ENCODE measurements around the gene IL13RA1. TPM values are rescaled to one million over a fixed set of nuclear protein-coding genes. Genes with fewer than 3 reads are reported as not detected.
"Not testable (repeated sequence)": the region's sequence is repeated elsewhere in the genome, so short reads cannot be mapped to it uniquely, and the experiment has no call there.

IL13RA1 gene
- polyA plus RNA-seq, 1 donor (not counting 4 experiments of a cell fraction or from before 2014, with no cell fraction given), result 27.8 TPM

DNA sequence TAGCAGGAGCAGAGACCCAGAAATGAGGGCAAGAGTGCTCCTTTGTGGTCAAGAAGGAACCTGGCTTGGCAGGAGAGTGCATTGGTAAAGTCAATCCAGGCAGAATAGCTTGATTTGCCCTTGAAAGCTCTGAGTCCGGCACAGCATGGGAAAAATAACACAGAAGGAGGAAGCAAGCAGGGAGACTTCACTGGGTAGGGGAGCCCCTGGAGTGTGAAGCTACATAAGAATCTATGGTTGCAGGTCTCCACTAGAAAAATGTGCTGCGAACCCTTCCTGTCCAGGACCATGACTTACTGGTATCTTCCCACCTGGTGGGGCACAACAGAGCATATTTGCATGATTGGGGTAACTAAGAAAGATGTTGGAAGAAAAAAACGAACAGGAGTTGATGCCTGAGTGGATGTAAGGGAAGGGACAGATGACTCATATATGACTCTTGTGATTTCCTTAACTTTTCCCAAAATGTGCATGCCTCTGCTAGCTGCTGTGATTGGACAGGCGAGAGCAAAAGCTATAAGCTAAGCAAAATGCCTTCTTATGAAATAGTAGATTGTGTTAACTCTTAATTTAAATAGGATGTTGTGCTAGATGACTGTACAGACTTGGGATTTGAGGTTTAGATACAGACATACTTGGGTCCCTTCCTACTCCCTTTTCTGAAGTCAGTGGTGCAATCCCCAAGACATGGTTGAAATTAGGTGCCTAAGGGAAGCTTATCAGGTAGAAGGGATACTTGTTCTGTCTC lies 3.3 kb downstream of the IL13RA1 start:
- peak overlapping the region; percentile 27 for H3K4me2 ChIP-seq (ENCODE audit: control insufficient read depth, extremely low read depth, insufficient read depth, low read depth, low read length)
- H3K4me3 ChIP-seq (ENCODE audit: control insufficient read depth in 2 of 3, extremely low read depth in 1 of 3, insufficient read depth in 2 of 3, low read depth in 1 of 3, low read length in 3 of 3), result no peak overlapping the region
- TF ChIP-seq, protein P1, sequence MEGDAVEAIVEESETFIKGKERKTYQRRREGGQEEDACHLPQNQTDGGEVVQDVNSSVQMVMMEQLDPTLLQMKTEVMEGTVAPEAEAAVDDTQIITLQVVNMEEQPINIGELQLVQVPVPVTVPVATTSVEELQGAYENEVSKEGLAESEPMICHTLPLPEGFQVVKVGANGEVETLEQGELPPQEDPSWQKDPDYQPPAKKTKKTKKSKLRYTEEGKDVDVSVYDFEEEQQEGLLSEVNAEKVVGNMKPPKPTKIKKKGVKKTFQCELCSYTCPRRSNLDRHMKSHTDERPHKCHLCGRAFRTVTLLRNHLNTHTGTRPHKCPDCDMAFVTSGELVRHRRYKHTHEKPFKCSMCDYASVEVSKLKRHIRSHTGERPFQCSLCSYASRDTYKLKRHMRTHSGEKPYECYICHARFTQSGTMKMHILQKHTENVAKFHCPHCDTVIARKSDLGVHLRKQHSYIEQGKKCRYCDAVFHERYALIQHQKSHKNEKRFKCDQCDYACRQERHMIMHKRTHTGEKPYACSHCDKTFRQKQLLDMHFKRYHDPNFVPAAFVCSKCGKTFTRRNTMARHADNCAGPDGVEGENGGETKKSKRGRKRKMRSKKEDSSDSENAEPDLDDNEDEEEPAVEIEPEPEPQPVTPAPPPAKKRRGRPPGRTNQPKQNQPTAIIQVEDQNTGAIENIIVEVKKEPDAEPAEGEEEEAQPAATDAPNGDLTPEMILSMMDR (optimal IDR thresholded peaks at IDR 0.05 in 1 of 3, IDR thresholded peaks at IDR 0.05 in 1 of 3, conservative IDR thresholded peaks at IDR 0.05 in 1 of 3; ENCODE audit: extremely low read depth in 1 of 3, insufficient read depth in 2 of 3, low read length in 3 of 3), result no peak
- TF ChIP-seq EZH2 (IDR thresholded peaks at IDR 0.05; ENCODE audit: low read length), result no peak
- no peak overlapping the region for H3K9ac ChIP-seq (ENCODE audit: control insufficient read depth, extremely low read depth, insufficient read depth, low read length)
- peak overlapping the region; percentile 24 for H3K27ac ChIP-seq (ENCODE audit: control insufficient read depth, insufficient read depth, low read length)
- peak; percentile 17 for FAIRE-seq
- H3K9me1 ChIP-seq (ENCODE audit: control insufficient read depth, extremely low read depth, insufficient read depth, low read length), result no peaks in the 10 kb centered on the region
- no peaks in the 10 kb centered on the region for H3K36me3 ChIP-seq (ENCODE audit: control insufficient read depth in 2 of 2, extremely low read depth in 1 of 2, insufficient read depth in 2 of 2, low read length in 2 of 2)
- H3K4me1 ChIP-seq (ENCODE audit: control insufficient read depth, extremely low read depth, insufficient read depth, low read length), result peaks cover 13% of the 10 kb centered on the region
- peaks cover 2% of the 10 kb centered on the region for H3K79me2 ChIP-seq (ENCODE audit: control insufficient read depth, insufficient read depth, low read length)
- H2AFZ ChIP-seq (ENCODE audit: control insufficient read depth, low read length), result no peak overlapping the region
- dilution Hi-C loops (cut with MboI; ENCODE audit: extremely low pct_ligation_motif_present, low sequenced_read_pairs), result no loop called here
- H4K20me1 ChIP-seq (ENCODE audit: control insufficient read depth, extremely low read depth, insufficient read depth, low read length), result no peaks in the 10 kb centered on the region
- peak; percentile 17 for DNase-seq (ENCODE audit: low read depth, low spot score)
- H3K9me3 ChIP-seq (ENCODE audit: control insufficient read depth, low read depth, low read length), result no peaks in the 10 kb centered on the region
- no peaks in the 10 kb centered on the region for H3K27me3 ChIP-seq (ENCODE audit: control insufficient read depth, extremely low read depth, insufficient read depth, low read length)

DNA sequence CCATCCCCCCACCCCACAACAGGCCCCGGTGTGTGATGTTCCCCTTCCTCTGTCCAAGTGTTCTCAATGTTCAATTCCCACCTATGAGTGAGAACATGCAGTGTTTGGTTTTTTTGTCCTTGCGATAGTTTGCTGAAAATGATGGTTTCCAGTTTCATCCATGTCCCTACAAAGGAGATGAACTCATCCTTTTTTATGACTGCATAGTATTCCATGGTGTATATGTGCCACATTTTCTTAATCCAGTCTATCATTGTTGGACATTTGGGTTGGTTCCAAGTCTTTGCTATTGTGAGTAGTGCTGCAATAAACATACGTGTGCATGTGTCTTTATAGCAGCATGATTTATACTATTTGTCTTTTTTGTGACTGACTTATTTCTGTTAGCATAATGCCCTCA lies 5.1 kb downstream of the IL13RA1 start:
- DNase-seq (ENCODE audit: low read depth, low spot score); H3K27ac ChIP-seq (ENCODE audit: control insufficient read depth, insufficient read depth, low read length); H3K9me1 ChIP-seq (ENCODE audit: control insufficient read depth, extremely low read depth, insufficient read depth, low read length); H2AFZ ChIP-seq (ENCODE audit: control insufficient read depth, low read length); H3K36me3 ChIP-seq (ENCODE audit: control insufficient read depth in 2 of 2, extremely low read depth in 1 of 2, insufficient read depth in 2 of 2, low read length in 2 of 2); H3K79me2 ChIP-seq (ENCODE audit: control insufficient read depth, insufficient read depth, low read length); H3K9ac ChIP-seq (ENCODE audit: control insufficient read depth, extremely low read depth, insufficient read depth, low read length); FAIRE-seq; H3K27me3 ChIP-seq (ENCODE audit: control insufficient read depth, extremely low read depth, insufficient read depth, low read length); H3K4me3 ChIP-seq (ENCODE audit: control insufficient read depth in 2 of 3, extremely low read depth in 1 of 3, insufficient read depth in 2 of 3, low read depth in 1 of 3, low read length in 3 of 3); H3K4me1 ChIP-seq (ENCODE audit: control insufficient read depth, extremely low read depth, insufficient read depth, low read length); H4K20me1 ChIP-seq (ENCODE audit: control insufficient read depth, extremely low read depth, insufficient read depth, low read length); dilution Hi-C loops (cut with MboI; ENCODE audit: extremely low pct_ligation_motif_present, low sequenced_read_pairs); H3K9me3 ChIP-seq (ENCODE audit: control insufficient read depth, low read depth, low read length); H3K4me2 ChIP-seq (ENCODE audit: control insufficient read depth, extremely low read depth, insufficient read depth, low read depth, low read length): not testable (repeated sequence)

DNA sequence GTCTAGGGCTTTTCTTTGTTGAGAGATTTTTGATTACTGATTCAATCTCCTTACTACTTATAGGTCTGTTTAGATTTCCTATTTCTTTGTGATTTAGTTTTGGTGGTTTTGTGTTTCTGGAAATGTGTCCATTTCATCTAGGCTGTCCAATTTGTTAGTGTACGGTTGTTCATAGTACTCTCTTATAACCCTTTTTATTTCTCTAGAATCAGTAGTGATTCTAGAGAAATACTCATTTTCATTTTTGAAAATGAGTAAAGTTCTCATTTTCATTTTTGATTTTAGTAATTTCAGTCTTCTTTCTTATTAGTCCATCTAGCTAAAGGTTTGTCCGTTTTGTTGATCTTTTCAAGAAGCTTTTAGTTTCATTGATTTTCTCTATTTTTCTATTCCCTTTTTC lies 7.5 kb downstream of the IL13RA1 start:
- no peaks in the 10 kb centered on the region for H3K27me3 ChIP-seq (ENCODE audit: control insufficient read depth, extremely low read depth, insufficient read depth, low read length)
- dilution Hi-C loops (cut with MboI; ENCODE audit: extremely low pct_ligation_motif_present, low sequenced_read_pairs), result no loop called here
- no peak for DNase-seq (ENCODE audit: low read depth, low spot score)
- H3K4me1 ChIP-seq (ENCODE audit: control insufficient read depth, extremely low read depth, insufficient read depth, low read length), result peaks cover 9% of the 10 kb centered on the region
- H3K9me1 ChIP-seq (ENCODE audit: control insufficient read depth, extremely low read depth, insufficient read depth, low read length), result no peaks in the 10 kb centered on the region
- no peak overlapping the region for H3K27ac ChIP-seq (ENCODE audit: control insufficient read depth, insufficient read depth, low read length)
- H3K9me3 ChIP-seq (ENCODE audit: control insufficient read depth, low read depth, low read length), result no peaks in the 10 kb centered on the region
- no peaks in the 10 kb centered on the region for H4K20me1 ChIP-seq (ENCODE audit: control insufficient read depth, extremely low read depth, insufficient read depth, low read length)
- H3K36me3 ChIP-seq (ENCODE audit: control insufficient read depth in 2 of 2, extremely low read depth in 1 of 2, insufficient read depth in 2 of 2, low read length in 2 of 2), result no peaks in the 10 kb centered on the region
- FAIRE-seq, result no peak
- H3K4me2 ChIP-seq (ENCODE audit: control insufficient read depth, extremely low read depth, insufficient read depth, low read depth, low read length), result no peak overlapping the region
- TF ChIP-seq, protein P1 (optimal IDR thresholded peaks at IDR 0.05 in 1 of 3, IDR thresholded peaks at IDR 0.05 in 1 of 3, conservative IDR thresholded peaks at IDR 0.05 in 1 of 3; ENCODE audit: extremely low read depth in 1 of 3, insufficient read depth in 2 of 3, low read length in 3 of 3), result no peak
- no peak for TF ChIP-seq EZH2 (IDR thresholded peaks at IDR 0.05; ENCODE audit: low read length)
- H3K4me3 ChIP-seq (ENCODE audit: control insufficient read depth in 2 of 3, extremely low read depth in 1 of 3, insufficient read depth in 2 of 3, low read depth in 1 of 3, low read length in 3 of 3), result no peak overlapping the region
- H2AFZ ChIP-seq (ENCODE audit: control insufficient read depth, low read length), result no peak overlapping the region
- peaks cover 4% of the 10 kb centered on the region for H3K79me2 ChIP-seq (ENCODE audit: control insufficient read depth, insufficient read depth, low read length)
- H3K9ac ChIP-seq (ENCODE audit: control insufficient read depth, extremely low read depth, insufficient read depth, low read length), result no peak overlapping the region

Measured in keratinocyte (primary cell).